ENCODE measurements around the gene SUN2. TPM values are rescaled to one million over a fixed set of nuclear protein-coding genes. Genes with fewer than 3 reads are reported as not detected.

Gene SUN2
- total RNA-seq, 1 donor from 2014 or later: 41.7 TPM

DNA sequence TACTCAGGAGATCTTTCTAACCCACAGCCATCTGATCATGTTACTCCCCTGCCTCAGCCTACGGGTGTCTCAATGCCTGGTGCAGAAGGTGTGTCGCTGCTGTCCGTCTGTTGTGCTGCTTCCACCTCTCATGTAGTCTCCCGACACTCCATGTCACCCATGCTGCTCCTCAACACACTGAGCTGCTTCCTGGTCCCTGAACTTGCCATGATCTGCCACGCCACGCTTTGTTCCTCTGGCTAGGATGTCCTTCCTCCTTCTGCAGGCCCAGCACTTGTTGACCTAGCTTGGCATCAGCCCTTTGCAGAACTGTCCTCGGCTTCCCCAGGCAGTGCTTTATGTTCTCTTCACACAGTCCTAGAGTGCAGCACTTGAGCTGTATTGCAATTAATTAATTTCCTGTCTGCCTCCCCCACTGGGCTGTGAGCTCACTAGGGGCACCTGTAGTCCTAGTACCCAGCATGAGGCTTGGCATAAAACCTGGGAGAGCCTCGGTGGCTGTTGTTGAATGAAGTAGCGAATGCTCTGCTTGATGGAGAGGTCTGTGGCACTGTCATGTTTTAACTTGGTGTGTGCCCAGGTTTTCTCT lies 40.5 kb downstream of the SUN2 start:
- no peak overlapping the region for H3K27ac Mint-ChIP-seq (ENCODE audit: unreplicated experiment)
- no peak overlapping the region for H3K4me3 Mint-ChIP-seq
- DNase-seq (ENCODE audit: low read depth, low spot score): no peak
- H3K4me1 Mint-ChIP-seq: peaks cover 38% of the 10 kb centered on the region
- peaks cover 10% of the 10 kb centered on the region for H3K36me3 Mint-ChIP-seq (ENCODE audit: low read depth)
- H3K9me3 Mint-ChIP-seq: no peaks in the 10 kb centered on the region
- TF ChIP-seq CTCF (conservative IDR thresholded peaks at IDR 0.05): no peak
- no peaks in the 10 kb centered on the region for H3K27me3 Mint-ChIP-seq (ENCODE audit: low read depth)

DNA sequence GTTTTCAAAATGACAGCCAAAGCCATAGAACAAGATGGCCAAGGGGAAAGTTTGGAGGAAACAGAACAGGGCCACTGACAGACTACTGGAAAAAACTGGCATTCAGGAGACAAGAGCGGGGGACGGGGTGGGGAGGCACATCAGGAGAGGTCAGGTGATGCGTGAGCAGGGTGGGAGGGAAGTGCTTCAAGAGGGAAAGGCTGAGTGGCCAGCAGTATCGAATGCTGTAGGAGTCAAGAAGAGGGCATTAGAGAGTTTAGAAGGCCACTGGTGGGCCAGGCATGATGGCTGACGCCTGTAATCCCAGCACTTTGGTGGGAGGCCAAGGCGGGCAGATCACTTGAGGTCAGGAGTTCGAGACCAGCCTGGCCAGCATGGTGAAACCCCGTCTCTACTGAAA lies 41.9 kb downstream of the SUN2 start:
- peaks cover 38% of the 10 kb centered on the region for H3K4me1 Mint-ChIP-seq
- H3K27ac Mint-ChIP-seq (ENCODE audit: unreplicated experiment): no peak overlapping the region
- DNase-seq (ENCODE audit: low read depth, low spot score): no peak
- peak overlapping the region; percentile 12 for H3K4me3 Mint-ChIP-seq
- H3K27me3 Mint-ChIP-seq (ENCODE audit: low read depth): no peaks in the 10 kb centered on the region
- no peaks in the 10 kb centered on the region for H3K9me3 Mint-ChIP-seq
- peaks cover 10% of the 10 kb centered on the region for H3K36me3 Mint-ChIP-seq (ENCODE audit: low read depth)
- TF ChIP-seq CTCF (conservative IDR thresholded peaks at IDR 0.05): no peak

GRCh38 chr22:38712486-38713207 lies 43.2 kb downstream of the SUN2 start:
- no peak overlapping the region for H3K27ac Mint-ChIP-seq (ENCODE audit: unreplicated experiment)
- H3K9me3 Mint-ChIP-seq: no peaks in the 10 kb centered on the region
- H3K4me3 Mint-ChIP-seq: peak overlapping the region; percentile 20
- H3K4me1 Mint-ChIP-seq: peaks cover 40% of the 10 kb centered on the region
- TF ChIP-seq CTCF (conservative IDR thresholded peaks at IDR 0.05): no peak
- H3K36me3 Mint-ChIP-seq (ENCODE audit: low read depth): peaks cover 12% of the 10 kb centered on the region
- no peak for DNase-seq (ENCODE audit: low read depth, low spot score)
- H3K27me3 Mint-ChIP-seq (ENCODE audit: low read depth): no peaks in the 10 kb centered on the region

DNA sequence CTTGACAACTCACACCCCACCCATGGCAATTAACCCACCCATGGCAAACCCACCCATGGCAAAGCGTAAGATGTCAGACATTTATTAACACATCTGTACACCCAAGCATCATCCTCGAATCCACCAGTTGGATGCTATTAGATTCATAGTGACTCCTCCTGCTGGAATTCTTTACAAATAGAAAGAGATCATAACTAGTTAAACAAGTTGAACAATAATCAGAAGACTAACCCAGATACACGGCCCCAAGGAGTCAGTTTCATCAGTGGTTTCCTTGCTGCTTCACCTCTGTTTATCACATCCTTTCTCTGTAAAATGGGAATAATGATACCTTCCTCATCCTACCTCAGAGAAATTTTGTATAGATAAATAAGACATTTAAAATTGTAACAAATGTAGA lies 44.9 kb downstream of the SUN2 start:
- H3K4me3 Mint-ChIP-seq: no peak overlapping the region
- H3K27ac Mint-ChIP-seq (ENCODE audit: unreplicated experiment): no peak overlapping the region
- no peaks in the 10 kb centered on the region for H3K27me3 Mint-ChIP-seq (ENCODE audit: low read depth)
- H3K9me3 Mint-ChIP-seq: no peaks in the 10 kb centered on the region
- no peak for TF ChIP-seq CTCF (conservative IDR thresholded peaks at IDR 0.05)
- no peak for DNase-seq (ENCODE audit: low read depth, low spot score)
- peaks cover 52% of the 10 kb centered on the region for H3K4me1 Mint-ChIP-seq
- H3K36me3 Mint-ChIP-seq (ENCODE audit: low read depth): peaks cover 7% of the 10 kb centered on the region

- Mint-ChIP-seq H3K27me3 (ENCODE audit: low read depth) (no peaks in the 10 kb centered on the region), H3K9me3 (no peaks in the 10 kb centered on the region), H3K36me3 (ENCODE audit: low read depth) (peaks cover 7% of the 10 kb centered on the region), H3K4me1 (peaks cover 57% of the 10 kb centered on the region), H3K4me3 (no peak overlapping the region), H3K27ac (ENCODE audit: unreplicated experiment) (no peak overlapping the region)
- no peak for DNase-seq (ENCODE audit: low read depth, low spot score)
- no peak for TF ChIP-seq CTCF (conservative IDR thresholded peaks at IDR 0.05)
These were observed 45.4 kb downstream of the SUN2 start for GRCh38 chr22:38710351-38710750.
